Esophagus squamous epithelium (tissue), 5 donors: ENCODE measurements around the gene DHX30. TPM values are rescaled to one million over a fixed set of nuclear protein-coding genes. Genes with fewer than 3 reads are reported as not detected.
A peak's percentile ranks its signal among the peaks of the same experiment; 100 is the strongest.

Source experiments
- DNase-seq: peaks from one replicate; lab custom pipeline; 2025; lab: John Stamatoyannopoulos, UW
- H3K27ac ChIP-seq, 4 donors: fragments of 200-600 bp; sonication (generic); one replicate each; pipeline ENCODE4 v1.5.1; 2016 to 2019; ENCODE audit warnings: mild to moderate bottlenecking in 1 of 4
- H3K27me3 ChIP-seq, 4 donors: fragments of 200-600 bp; sonication (generic); 1 replicate in 3 of 4; 2 replicates in 1 of 4; pipeline versions ENCODE4 v1.5.1 to v1.6.0; 2017 to 2021; ENCODE audit warnings: antibody characterized with exemption in 1 of 4
- H3K36me3 ChIP-seq, 3 donors: fragments of 200-600 bp; sonication (generic); one replicate each; pipeline ENCODE4 v1.5.1; 2016 to 2019
- H3K4me1 ChIP-seq, 3 donors: fragments of 200-600 bp; sonication (generic); one replicate each; pipeline ENCODE4 v1.5.1; 2017 to 2019
- H3K4me3 ChIP-seq, 4 donors: fragments of 200-600 bp; sonication (generic); 1 replicate in 3 of 4; 2 replicates in 1 of 4; pipeline ENCODE4 v1.5.1; 2016 to 2019; ENCODE audit warnings: mild to moderate bottlenecking in 2 of 4, moderate library complexity in 1 of 4
- H3K9me3 ChIP-seq, 3 donors: fragments of 200-600 bp; sonication (generic); one replicate each; pipeline ENCODE4 v1.5.1; 2016 to 2019
- CTCF ChIP-seq, 6 experiments: fragments of 450-650 bp in 4 of 6; fragments of 200-600 bp in 2 of 6; sonication (generic) in 2 of 6; IDR thresholded peaks; one replicate each; pipeline ENCODE4 v1.5.1; 2016 to 2019; ENCODE audit warnings: antibody characterized with exemption in 6 of 6, mild to moderate bottlenecking in 4 of 6, moderate library complexity in 4 of 6
- POLR2A ChIP-seq, 4 donors: fragments of 450-650 bp; IDR thresholded peaks; one replicate each; pipeline ENCODE4 v1.6.1; 2017; ENCODE audit warnings: antibody characterized with exemption in 4 of 4, mild to moderate bottlenecking in 4 of 4, moderate library complexity in 3 of 4
- WGBS, 2 donors: methylation state at CpG; one replicate each; pipeline ENCODE4 v1.1.5; 2018; 5-methylcytosine and 5-hydroxymethylcytosine counted together
- intact Hi-C: fragments of 100-400 bp; cut with DNase I; formaldehyde crosslinking; loops from one replicate; pipeline ENCODE4 v1.15.0; 2022
- total RNA-seq, 4 donors: library from RNA; depleted of rRNA; stranded (reverse); fragments of >200 nt; gene quantifications; one replicate each; pipeline ENCODE4 v1.1.0, GENCODE V29; 2016
- donor health status: DM: yes; HTN: yes; CAD: no.

DHX30 gene
- total RNA-seq, 4 donors from 2014 or later, result 32.8 to 63.5 (median 44.8) TPM

GRCh38 chr3:47890126-47890827 lies 87.3 kb downstream of the DHX30 start:
- TF ChIP-seq POLR2A (IDR thresholded peaks at IDR 0.05), result no peak
- H3K27me3 ChIP-seq, result no peaks in the 10 kb centered on the region
- no peak overlapping the region for H3K4me3 ChIP-seq
- peaks cover 7 to 25% (median 7%) of the 10 kb centered on the region in 3 donors for H3K4me1 ChIP-seq
- intact Hi-C loops, result no loop called here
- no peak for DNase-seq
- peaks cover 0 to 57% (median 0%) of the 10 kb centered on the region in 3 donors for H3K36me3 ChIP-seq
- H3K27ac ChIP-seq, result peak overlapping the region in 3 of 4 donors; percentile 45 to 56 (median 55)
- H3K9me3 ChIP-seq, result no peaks in the 10 kb centered on the region
- 66 to 72% methylated on average over 3 of the region's 3 CpGs for WGBS, 2 donors

- intact Hi-C loops, result no loop called here
- H3K27ac ChIP-seq, result peak overlapping the region in 3 of 4 donors; percentile 45 to 56 (median 55)
- WGBS, 2 donors, result 50 to 73% methylated on average over 8 of the region's 10 CpGs
- peaks cover 7 to 30% (median 7%) of the 10 kb centered on the region in 3 donors for H3K4me1 ChIP-seq
- H3K9me3 ChIP-seq, result no peaks in the 10 kb centered on the region
- no peak for DNase-seq
- TF ChIP-seq POLR2A (IDR thresholded peaks at IDR 0.05) (no peak), CTCF (IDR thresholded peaks at IDR 0.05) (no peak)
- no peaks in the 10 kb centered on the region for H3K27me3 ChIP-seq
- no peak overlapping the region for H3K4me3 ChIP-seq
- peaks cover 0 to 59% (median 0%) of the 10 kb centered on the region in 3 donors for H3K36me3 ChIP-seq
These were observed 88.1 kb downstream of the DHX30 start for GRCh38 chr3:47890828-47891612.

- no peak overlapping the region for H3K4me3 ChIP-seq
- no peak for TF ChIP-seq POLR2A (IDR thresholded peaks at IDR 0.05)
- no peak for TF ChIP-seq CTCF (IDR thresholded peaks at IDR 0.05)
- DNase-seq, result no peak
- 89 to 100% methylated on average over 2 to 3 of the region's 3 CpGs for WGBS, 2 donors
- H3K27me3 ChIP-seq, result no peaks in the 10 kb centered on the region
- no peaks in the 10 kb centered on the region for H3K9me3 ChIP-seq
- peaks cover 0 to 60% (median 0%) of the 10 kb centered on the region in 3 donors for H3K36me3 ChIP-seq
- peak overlapping the region in 3 of 4 donors; percentile 45 to 56 (median 55) for H3K27ac ChIP-seq
- intact Hi-C loops, result no loop called here
- peaks cover 7 to 30% (median 7%) of the 10 kb centered on the region in 3 donors for H3K4me1 ChIP-seq
These were observed 88.7 kb downstream of the DHX30 start for GRCh38 chr3:47891613-47892005.

GRCh38 chr3:47892286-47893040 lies 89.5 kb downstream of the DHX30 start:
- H3K27ac ChIP-seq, result peak overlapping the region in 1 of 4 donors; percentile 45
- H3K4me3 ChIP-seq, result no peak overlapping the region
- peaks cover 0 to 61% (median 0%) of the 10 kb centered on the region in 3 donors for H3K36me3 ChIP-seq
- intact Hi-C loops, result no loop called here
- no peak for DNase-seq
- no peak for TF ChIP-seq CTCF (IDR thresholded peaks at IDR 0.05)
- TF ChIP-seq POLR2A (IDR thresholded peaks at IDR 0.05), result no peak
- no peaks in the 10 kb centered on the region for H3K9me3 ChIP-seq
- 93 to 94% methylated on average over 14 to 15 of the region's 15 CpGs for WGBS, 2 donors
- peaks cover 7 to 30% (median 7%) of the 10 kb centered on the region in 3 donors for H3K4me1 ChIP-seq
- no peaks in the 10 kb centered on the region for H3K27me3 ChIP-seq

GRCh38 chr3:47895241-47895640 lies 92.3 kb downstream of the DHX30 start:
- Histone ChIP-seq H3K4me3 (no peak overlapping the region), H3K27me3 (no peaks in the 10 kb centered on the region), H3K9me3 (no peaks in the 10 kb centered on the region), H3K4me1 (peaks cover 5 to 39% (median 17%) of the 10 kb centered on the region in 3 donors), H3K36me3 (peaks cover 0 to 64% (median 0%) of the 10 kb centered on the region in 3 donors), H3K27ac (no peak overlapping the region)
- intact Hi-C loops, result no loop called here
- no peak for DNase-seq
- whole genome bisulfite sequencing, 2 donors, result 43 to 49% methylated on average over 3 of the region's 3 CpGs
- no peak for TF ChIP-seq POLR2A (IDR thresholded peaks at IDR 0.05)
- TF ChIP-seq CTCF (IDR thresholded peaks at IDR 0.05), result no peak
